ENCODE results near the gene BCKDHA.
A peak's percentile ranks its signal among the peaks of the same experiment; 100 is the strongest.
"Not testable (repeated sequence)": the region's sequence is repeated elsewhere in the genome, so short reads cannot be mapped to it uniquely, and the experiment has no call there.

BCKDHA gene

GRCh38 chr19:41367848-41368301 lies 29.7 kb upstream of the BCKDHA start:
- DNase-seq = no peak

GRCh38 chr19:41369769-41370168 lies 27.8 kb upstream of the BCKDHA start:
- no peak for DNase-seq

DNA sequence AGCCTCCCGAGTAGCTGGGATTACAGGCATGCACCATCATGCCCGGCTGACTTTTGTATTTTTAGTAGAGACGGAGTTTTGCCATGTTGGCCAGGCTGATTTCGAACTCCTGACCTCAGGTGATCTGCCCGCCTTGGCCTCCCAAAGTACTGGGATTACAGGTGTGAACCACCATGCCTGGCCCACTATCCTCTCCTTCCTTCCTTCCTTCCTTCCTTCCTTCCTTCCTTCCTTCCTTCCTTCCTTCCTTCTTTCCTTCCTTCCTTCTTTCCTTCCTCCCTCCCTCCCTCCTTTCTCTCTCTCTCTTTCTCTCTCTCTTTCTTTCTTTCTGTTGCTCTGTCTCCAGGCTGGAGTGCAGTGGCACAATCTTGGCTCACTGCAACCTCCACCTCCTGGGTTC lies 26.5 kb upstream of the BCKDHA start:
- not testable (repeated sequence) for DNase-seq

DNA sequence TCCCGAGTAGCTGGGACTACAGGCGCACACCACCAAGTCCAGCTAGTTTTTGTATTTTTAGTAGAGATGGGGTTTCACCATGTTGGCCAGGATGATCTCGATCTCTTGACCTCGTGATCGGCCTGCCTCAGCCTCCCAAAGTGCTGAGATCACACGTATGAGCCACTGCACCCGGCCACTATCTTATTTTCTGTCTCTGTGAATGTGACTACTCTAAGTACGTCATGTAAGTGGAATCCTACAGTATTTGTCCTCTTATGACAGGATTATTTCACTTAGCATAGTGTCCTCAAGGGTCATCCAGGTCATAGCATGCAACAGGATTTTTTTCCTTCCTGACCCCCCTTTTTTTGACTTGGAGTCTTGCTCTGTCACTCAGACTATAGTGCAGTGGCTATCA lies 26.1 kb upstream of the BCKDHA start:
- no peak for DNase-seq

DNA sequence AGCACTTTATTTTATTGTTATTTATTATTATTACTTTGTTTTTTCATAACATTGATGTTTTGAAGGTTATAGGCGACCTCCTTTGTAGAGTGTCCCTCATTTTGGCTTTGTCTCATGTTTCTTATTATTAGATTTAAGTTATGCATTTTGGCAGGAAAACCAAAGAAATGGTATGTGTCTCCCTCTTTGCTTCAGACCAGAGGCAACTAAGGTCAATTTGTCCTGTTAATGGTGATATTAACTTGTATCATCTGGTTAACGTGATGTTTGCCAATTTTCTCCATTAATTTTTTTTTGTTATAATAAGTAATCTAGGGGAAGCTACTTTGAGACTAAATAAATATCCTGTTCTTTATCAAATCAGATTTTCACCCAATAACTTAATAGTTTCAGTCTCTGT lies 25.1 kb upstream of the BCKDHA start:
- DNase-seq = no peak

- no peak for DNase-seq
These were observed 23.6 kb upstream of the BCKDHA start for GRCh38 chr19:41373993-41374392.

- DNase-seq = no peak
These were observed 21.2 kb upstream of the BCKDHA start, which contains the start of gene TMEM91 for GRCh38 chr19:41376241-41376997. Gene TMEM91, plus strand, starts transcription at chr19:41376533. Its CDS starts 1,777 bp downstream, at chr19:41378310.

GRCh38 chr19:41376998-41377365 lies 20.6 kb upstream of the BCKDHA start:
- no peak for DNase-seq

DNA sequence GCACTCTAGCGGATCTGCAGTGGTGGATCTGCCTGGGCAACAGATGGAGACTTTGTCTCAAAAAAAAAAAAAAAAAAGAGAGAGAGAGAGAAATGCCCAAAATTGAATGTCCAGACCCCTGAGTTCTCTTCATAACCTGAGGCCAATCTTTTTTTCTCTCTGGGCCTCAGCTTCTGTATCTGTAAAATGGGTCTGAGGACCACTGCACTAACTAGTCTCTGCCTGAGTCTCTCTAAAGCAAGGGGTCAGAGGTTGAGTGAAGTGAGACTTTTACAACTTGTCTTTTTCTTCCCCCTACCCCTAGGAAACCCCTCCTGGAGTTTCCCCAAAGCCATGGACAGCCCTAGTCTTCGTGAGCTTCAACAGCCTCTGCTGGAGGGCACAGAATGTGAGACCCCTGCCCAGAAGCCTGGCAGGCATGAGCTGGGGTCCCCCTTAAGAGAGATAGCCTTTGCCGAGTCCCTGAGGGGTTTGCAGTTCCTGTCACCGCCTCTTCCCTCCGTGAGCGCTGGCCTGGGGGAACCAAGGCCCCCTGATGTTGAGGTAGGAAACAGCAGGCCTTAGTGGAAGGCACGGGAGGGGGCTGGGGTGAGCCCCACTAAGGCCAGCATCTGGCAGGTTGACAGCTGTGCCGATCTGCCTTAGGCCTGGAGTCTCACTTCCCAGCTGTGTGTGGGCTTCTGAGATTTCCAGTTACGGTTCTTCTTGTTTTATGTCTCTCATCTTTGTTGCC lies 19.5 kb upstream of the BCKDHA start:
- DNase-seq = no peak

GRCh38 chr19:41381536-41381935 lies 16.1 kb upstream of the BCKDHA start:
- not testable (repeated sequence) for DNase-seq

- DNase-seq = no peak
These were observed 13.3 kb upstream of the BCKDHA start for GRCh38 chr19:41384351-41384750.

- no peak for DNase-seq
These were observed 11.2 kb upstream of the BCKDHA start for GRCh38 chr19:41386442-41386841.

DNA sequence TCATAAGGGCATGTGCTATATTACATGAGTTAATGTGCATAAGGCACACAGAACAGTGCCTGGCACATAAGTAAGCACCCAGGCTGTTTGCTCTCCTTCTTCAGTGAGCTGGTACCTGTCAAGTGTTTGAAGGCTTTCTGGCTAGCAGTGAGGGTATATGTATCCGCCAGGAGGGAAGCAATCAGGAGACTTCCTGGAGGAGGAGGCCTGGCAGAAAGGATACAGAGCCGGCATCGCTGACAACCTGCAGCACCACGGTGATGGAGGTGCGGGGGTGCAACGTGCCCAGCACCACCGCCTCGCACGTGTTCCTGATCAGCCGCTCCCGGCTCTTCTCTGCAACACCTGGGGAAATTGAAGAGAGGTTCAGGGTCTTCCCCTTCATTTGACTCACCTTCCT lies 6.0 kb upstream of the BCKDHA start:
- no peak for DNase-seq

GRCh38 chr19:41392775-41393174 lies 4.8 kb upstream of the BCKDHA start:
- DNase-seq = no peak

DNA sequence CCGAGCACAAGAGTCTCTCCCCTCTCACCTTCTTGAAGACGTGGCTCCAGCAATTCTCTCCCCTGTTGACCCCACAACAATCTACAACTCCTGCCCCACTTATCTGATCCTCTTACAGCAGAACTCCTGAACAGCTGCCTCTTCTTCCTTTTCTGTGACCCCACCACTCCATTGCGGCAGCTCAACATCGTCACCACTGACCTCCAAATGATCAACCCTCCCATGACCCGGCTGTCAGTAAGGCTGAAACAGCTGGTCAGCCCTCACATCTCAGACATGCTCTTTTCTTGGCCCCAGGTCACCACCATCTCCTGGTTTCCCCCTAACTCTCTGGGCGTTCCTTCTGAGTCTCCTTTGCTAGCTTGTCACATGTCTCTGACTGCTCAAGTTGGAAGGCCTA lies 2.3 kb upstream of the BCKDHA start:
- DNase-seq = no peak

- peak; percentile 8 for DNase-seq
These were observed 416 bp downstream of the BCKDHA start for GRCh38 chr19:41398050-41398418.

DNA sequence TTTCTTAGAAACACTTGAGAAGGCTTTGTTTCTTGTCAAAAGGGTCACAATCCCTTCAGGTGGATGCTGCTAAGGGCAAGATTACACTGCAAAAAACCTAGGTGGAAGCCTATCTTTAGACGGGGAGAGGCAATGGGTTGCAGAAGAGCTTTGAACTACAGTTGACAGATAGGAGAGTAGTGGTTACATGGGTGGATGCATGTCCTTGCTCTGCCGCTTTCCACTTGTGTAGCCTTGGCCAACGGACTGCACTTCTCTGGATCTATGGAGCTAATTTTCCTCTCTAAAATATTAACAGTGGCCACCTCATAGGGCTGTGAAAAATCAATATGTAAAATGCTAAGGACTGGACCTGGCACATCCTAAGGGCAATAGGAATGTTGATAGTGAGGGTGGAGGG lies 980 bp downstream of the BCKDHA start:
- no peak for DNase-seq

DNA sequence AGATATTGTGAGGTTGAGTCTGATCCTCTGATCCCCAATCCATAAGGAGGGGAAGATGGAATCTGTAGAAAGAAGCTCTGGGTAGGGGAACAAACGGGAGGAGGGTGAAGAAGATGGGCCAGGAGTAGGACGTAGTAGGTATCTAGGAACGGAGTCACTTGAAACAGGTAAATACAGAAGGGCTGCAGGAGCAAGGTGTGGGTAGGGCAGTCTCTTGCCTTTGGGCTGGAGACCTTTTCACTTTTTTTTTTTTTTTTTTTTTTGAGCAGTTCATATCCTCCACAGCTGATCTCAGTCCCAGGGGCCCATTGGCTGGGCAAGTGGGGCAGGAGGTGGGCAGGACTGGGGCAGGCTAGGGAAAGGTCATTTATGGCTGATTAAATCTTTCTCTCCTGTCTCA lies 1.5 kb downstream of the BCKDHA start:
- DNase-seq = no peak

GRCh38 chr19:41399525-41399924 lies 1.9 kb downstream of the BCKDHA start:
- no peak for DNase-seq

DNA sequence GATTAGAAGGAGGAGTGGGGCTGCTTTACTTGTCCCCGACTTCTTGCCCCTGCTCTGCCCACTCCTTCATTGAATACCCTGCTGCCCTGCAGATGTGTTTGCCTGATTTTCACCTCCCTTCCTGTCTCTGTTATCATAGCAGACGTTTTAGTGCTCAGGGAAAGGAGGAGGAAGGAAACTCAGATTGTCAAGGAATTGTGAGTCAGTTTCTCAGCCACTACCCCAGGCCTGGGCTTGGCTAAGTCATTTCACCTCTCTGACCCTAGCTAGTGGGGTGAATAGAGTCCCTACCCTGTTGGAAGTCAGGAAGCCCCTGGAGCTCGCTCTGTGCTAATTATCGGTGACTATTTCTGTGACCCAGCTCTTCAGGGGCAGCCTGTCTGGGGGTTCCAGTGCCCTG lies 3.9 kb downstream of the BCKDHA start:
- DNase-seq = no peak

- DNase-seq = no peak
These were observed 4.4 kb downstream of the BCKDHA start for GRCh38 chr19:41402010-41402409.

GRCh38 chr19:41403181-41403970 lies 5.8 kb downstream of the BCKDHA start:
- DNase-seq = no peak

DNA sequence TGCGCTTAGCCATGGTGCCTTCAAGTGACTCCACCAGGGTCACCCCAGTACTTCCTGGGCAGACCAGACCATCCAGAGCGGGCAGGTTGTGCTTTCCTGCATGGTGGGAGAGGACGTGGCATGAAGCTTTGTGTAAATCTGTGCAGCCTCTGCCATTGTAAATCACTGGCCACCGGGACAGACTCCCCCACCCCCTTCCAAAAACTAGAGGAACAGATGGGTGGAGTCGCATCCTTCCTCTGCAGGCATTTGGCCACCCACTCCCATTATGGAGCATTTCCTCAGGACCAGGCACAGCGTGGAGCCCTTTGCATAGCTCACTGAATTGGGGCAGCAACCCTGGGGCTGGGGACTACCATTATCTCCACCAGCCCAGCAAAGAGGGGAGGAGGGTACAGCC lies 8.2 kb downstream of the BCKDHA start:
- DNase-seq = no peak

- DNase-seq = no peak
These were observed 9.7 kb downstream of the BCKDHA start for GRCh38 chr19:41407271-41407670.
